Posterior cingulate gyrus (tissue), 11 donors: ENCODE data around the gene HPN.
"Not testable (repeated sequence)": the region's sequence is repeated elsewhere in the genome, so short reads cannot be mapped to it uniquely, and the experiment has no call there.

Experiments
- DNase-seq, 10 donors: peaks; one replicate each; pipeline versions ENCODE4 v3.0.0 to v3.0.0-alpha.2; 2020 to 2021; ENCODE audit warnings: mixed read lengths in 3 of 10
- intact Hi-C: fragments of 100-400 bp; cut with DNase I; formaldehyde crosslinking; loops from one replicate; pipeline ENCODE4 v1.15.1; 2023

HPN gene

DNA sequence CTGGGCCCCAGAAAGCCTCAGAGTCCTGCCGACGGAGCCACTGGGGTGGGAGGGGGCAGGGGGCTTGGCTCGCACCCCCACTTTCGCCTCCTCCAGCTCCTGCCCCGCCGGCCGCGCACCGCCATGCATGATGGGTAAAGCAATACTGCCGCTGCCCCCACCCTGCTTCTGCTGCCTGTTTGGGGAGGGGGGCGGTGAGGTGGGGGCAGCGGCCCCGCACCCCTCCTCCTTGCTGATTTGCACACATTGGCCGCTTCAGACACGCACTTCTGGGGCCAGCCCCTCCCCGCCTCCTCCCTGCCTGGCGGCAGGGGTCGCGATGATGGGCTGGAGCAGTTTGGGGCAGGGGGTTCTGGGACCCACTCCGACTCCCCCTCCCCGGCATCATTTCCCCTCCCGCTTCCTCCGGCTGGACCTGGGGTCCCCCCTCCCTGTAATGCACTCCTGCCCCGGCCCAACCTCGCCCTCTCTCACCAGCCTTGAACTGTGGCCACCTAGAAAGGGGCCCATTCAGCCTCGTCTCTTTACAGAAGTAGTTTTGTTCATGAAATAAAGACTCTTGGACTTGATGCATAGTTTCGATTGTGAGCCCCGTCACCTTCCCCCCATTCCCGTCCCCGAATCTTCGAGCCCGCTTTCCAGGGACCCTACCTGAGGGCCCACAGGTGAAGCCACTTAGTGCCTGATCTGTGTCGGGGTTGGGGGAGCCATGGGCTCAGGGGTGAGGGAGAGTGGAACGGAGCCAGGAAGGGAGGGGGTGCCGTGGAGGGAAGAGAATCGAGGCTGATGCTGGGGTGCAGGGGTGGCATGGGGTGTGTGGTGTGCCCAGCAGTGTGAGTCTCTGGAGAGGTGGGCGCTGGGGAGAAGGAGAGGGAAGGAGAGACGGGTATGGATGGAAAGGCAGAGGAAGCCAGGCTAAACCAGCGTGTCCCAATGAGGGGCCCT is 1.4 kb upstream of the HPN start:
- no peak for DNase-seq
- intact Hi-C loops = loop anchor here (5.0 to 10.0 kb wide), 2 partner anchors 55 to 97 kb away; partner anchors contain the start of genes FXYD1 and LGI4

DNA sequence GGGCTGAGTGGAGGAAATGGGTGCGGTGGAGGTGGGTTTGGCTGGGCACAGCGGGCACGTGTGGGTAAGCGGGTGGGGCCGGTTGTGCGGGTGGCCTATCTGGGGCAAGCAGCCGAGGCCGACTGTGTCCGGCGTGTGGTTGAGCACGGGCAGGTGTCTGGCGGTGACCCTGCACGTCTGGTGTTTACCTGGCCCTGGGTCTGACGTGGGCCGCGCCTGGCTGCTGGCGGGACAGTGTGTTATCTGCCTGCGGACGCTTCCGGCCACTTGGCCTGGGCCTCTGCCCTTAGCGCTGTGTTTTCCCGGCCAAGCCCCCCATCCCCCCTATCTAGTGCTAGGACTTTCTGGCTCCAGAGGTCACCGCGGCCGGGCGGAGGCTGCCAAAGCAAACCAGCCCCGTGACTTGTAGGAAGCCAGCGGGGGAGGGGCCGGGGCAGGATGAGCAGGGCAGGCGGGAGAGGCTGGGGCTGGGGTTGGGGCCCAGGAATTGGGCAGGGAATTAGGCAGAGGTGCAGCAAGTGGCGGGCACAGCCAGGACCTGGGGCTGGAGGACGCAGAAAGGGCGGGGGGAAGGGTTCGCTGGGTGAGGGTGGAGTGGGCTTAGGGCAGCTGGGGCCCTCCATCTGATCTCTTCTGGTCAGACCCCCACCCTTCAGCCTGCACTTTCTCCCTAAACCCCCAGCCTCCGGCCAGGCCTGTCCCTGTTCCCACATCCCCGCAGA is 534 bp upstream of the HPN start:
- intact Hi-C loops = loop anchor here (5.0 to 10.0 kb wide), 2 partner anchors 54 to 96 kb away; partner anchors contain the start of genes FXYD1 and LGI4
- peak; percentile 56 to 95 (median 76) for DNase-seq

DNA sequence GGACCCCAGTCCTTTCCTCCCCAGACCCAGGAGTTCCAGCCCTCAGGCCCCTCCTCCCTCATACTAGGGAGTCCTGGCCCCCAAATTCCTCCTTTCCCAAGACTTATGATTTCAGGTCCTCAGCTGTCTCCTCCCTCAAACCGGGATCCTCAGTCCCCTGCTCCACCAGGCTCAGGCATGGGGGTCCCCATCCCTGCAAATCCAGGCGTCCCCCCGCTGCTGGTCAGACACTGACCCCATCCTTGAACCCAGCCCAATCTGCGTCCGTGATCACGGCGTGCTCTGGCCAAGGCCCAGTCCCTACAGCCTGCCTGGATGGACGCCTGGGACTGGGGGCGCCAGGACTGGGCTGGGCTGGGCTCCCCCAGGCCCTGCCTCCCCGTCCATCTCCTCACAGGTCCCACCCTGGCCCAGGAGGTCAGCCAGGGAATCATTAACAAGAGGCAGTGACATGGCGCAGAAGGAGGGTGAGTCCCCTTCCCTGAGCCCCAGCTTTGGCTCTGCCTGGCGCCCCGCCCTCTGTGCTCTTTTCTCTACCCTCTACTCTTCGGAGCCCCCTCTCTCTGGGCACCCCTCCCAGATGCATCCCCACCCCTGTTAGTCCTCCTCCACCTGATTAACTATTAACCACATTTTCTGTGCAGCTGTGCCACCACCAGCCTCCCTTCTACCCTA is 672 bp downstream of the HPN start:
- DNase-seq = no peak
- intact Hi-C loops = loop anchor here (5.0 to 10.0 kb wide), 2 partner anchors 53 to 95 kb away; partner anchors contain the start of genes FXYD1 and LGI4

DNA sequence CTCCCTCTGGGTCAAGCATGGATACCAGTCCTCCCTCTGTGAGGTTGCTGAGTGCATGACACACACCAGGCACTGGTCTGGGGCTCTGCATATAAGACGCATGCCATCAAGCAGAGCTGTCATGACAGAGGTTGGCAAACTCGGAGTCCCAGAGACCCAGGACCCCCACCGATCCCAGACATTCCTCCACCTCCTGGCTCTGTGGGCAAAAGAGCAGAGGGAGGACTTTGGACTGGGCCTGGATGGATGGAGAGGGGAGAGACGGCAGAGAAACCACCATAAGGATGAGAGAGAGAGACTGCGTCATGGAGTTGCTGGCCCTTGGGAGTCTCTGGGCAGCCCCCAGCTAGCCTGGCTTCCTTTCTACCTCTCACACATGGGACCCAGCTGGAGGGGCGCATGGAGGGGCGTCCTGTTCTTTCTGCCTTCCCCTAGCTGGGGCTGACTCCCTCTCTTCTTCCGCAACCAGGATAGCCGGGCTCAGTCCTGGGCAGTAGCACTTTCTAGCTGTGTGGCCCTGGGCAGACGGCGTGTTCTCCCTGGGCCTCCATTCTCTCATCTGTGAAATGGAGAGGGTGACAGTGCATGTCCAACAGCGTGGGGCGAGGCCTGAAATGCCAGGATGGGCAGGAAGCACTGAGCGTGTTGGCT is 1.6 kb downstream of the HPN start:
- intact Hi-C loops = loop anchor here (5.0 to 10.0 kb wide), 2 partner anchors 52 to 94 kb away; partner anchors contain the start of genes FXYD1 and LGI4
- DNase-seq = no peak

DNA sequence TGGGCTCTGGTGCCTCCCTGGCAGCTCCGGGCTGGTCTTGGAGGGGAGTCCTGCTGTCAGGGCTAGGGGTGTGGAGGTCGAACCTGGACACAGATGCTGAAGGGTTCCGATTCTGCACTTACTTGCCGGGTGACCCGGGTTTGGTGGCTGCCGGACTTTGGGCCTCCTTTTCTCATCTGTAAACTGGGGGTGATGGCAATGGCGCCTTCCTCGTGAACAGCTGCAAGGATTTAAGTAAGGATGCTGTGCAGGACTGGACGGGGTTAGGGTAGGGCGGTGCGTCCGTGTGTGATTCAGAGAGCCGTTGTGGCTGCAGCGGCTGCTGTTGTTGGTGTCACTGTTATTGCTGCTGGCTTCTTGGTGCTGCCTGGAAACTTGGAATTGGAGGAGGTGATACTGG is 2.4 kb downstream of the HPN start:
- peak in 1 of 10 donors; percentile 73 for DNase-seq
- intact Hi-C loops = loop anchor here (5.0 to 10.0 kb wide), 2 partner anchors 51 to 93 kb away; partner anchors contain the start of genes FXYD1 and LGI4

DNA sequence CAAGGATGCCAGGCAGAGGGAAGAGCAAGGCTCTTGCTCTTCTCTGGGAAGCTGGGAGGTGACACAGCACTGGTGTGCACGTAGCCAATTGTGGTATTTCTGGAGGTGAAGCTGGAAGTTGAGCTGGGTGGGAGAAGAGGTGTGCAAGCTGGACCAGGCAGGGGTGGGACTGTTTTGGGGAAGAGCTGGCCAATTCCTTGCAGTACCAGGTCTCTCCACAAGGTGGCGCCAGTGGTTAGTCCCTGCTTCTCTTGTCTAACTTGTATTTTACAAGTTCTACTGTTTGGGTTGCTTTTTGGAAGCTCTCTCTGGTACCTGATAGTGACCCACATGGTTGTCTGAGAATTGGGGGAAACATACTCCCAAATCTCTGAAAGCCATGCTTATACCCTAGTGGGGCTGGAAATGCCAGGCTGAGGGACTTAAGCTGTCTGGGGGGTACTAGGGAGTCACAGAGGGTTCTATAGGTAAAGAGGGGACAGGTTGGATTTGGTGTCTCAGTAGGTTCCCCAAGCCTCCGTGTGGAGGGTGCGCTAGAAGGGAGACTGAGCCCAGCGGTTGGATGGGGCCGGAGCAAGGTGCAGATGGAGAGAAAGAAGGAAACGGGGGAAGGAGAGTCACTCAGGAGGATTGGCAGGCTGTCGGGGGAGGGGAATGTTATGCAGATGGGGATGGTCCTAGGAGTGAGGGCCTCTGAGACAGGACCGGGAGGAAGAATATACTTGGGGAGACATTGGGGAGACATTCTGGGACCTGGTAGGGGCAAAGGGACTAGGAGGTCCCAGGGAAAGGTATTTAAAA is 3.0 kb downstream of the HPN start:
- intact Hi-C loops = loop anchor here (5.0 to 10.0 kb wide), 2 partner anchors 50 to 93 kb away; partner anchors contain the start of genes FXYD1 and LGI4
- peak; percentile 66 to 96 (median 88) for DNase-seq

GRCh38 chr19:35045667-35046300 is 4.3 kb downstream of the HPN start:
- DNase-seq = peak in 5 of 10 donors; percentile 47 to 92 (median 58)
- intact Hi-C loops = loop anchor here (10.0 kb wide), 1 partner anchor 49 kb away; no protein-coding TSS in a partner anchor

GRCh38 chr19:35046461-35046860 is 4.9 kb downstream of the HPN start:
- intact Hi-C loops = loop anchor here (10.0 kb wide), 1 partner anchor 48 kb away; no protein-coding TSS in a partner anchor
- DNase-seq = peak in 3 of 10 donors; percentile 12 to 71 (median 62)

DNA sequence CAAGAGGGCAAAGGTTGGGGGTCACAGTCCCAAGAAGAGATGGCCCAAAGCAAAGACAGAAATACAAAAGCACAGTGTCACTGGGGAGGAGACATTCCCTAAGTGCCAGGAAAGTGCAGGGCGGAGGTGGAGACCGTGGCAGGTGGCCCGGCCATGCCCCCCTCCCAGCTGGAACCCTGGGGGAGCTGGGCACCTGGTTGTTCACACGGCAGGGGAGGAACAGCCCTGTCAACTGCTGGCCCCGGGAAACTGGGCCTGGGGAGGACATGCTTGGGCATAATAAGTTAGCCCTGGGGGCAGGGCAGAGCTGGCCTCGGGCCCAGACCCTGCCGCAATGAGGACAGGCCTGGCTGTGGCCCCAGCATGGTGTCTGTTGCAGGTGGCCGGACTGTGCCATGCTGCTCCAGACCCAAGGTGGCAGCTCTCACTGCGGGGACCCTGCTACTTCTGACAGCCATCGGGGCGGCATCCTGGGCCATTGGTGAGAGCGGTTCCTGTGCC is 7.4 kb downstream of the HPN start:
- intact Hi-C loops = loop anchor here (10.0 kb wide), 1 partner anchor 46 kb away; no protein-coding TSS in a partner anchor
- DNase-seq = peak; percentile 68 to 97 (median 80)

- DNase-seq = no peak
- intact Hi-C loops = loop anchor here (10.0 kb wide), 1 partner anchor 45 kb away; no protein-coding TSS in a partner anchor
Observed at GRCh38 chr19:35049456-35049855, 7.9 kb downstream of the HPN start.

GRCh38 chr19:35050662-35051061 is 9.1 kb downstream of the HPN start:
- DNase-seq, intact Hi-C loops: not testable (repeated sequence)

- DNase-seq = peak in 1 of 10 donors; percentile 17
- intact Hi-C loops = not testable (repeated sequence)
Observed at GRCh38 chr19:35051268-35051667, 9.7 kb downstream of the HPN start.

DNA sequence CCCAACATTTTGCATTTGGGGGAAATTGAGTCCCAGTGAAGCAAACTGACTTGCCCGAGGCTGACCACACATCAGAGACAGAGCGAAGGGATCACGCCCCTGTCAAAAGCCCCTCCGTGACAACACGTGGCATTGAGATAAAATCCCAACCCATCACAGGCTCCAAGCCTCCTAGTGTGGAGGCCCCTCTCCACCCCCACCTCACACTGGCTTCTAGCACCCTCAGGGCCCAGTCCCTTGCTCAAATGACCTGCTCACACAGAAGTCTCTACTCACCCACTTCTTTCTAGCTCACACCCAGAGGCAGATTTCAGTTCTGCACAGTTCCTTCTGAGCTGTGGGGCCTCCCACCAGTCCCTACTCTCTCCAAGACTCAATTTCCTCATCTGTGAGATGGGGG is 10.3 kb downstream of the HPN start:
- intact Hi-C loops = no loop called here
- peak in 3 of 10 donors; percentile 18 to 48 (median 25) for DNase-seq

DNA sequence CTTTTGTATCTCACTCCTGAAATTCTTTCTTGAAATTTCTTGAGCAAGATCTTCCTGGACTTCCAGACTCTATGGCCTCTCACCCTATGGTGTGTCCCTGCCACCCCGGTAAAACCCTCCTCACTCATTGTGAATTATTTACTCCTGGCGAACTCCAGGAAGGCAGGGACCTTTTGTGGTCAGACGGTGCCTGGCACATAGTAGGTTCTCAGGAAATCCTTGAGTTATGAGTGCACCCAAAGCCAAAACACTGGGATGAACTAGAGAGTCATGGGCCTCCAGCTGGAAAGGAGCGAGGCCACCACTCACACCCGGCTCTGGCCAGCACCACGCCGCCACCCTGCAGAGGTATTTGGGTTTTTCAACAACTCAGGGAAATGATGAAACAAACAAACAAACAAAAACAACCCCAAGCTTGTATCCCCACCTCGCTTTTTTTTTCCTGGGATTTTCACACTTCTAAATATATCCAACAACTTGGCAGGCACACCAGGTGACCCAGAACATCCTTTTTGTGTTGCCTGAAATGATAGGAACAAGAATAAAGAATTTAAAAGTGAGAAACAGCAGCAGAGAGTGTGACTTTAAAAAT is 11.2 kb downstream of the HPN start:
- peak in 3 of 10 donors; percentile 46 to 62 (median 60) for DNase-seq
- intact Hi-C loops = no loop called here

DNA sequence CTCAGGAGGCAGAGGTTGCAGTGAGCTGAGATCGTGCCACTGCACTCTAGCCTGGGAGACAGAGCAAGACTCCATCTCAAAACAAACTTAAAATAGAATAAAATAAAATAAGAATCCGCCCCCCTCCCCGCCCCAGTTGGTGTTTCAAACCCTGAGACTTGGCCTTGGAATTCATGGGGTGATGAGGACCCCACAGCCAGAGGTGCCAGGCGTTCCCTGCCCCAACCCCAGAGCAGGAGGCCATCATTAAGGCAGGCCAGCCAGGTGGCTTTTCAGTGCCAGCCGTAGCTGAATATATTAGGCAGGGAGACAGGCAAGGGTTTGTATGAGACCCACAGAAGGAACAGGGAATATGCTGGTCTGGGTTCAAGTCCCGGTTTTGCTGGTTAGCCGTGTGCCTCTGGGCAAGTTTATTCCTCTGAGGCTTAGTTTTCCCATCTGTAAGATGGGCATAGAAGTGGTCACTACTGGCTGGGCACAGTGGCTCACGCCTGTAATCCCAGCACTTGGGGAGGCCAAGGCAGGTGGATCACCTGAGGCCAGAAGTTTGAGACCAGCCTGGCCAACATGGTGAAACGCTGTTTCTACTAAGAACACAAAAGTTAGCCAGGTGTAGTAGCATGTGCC is 12.3 kb downstream of the HPN start:
- intact Hi-C loops = no loop called here
- DNase-seq = peak in 3 of 10 donors; percentile 12 to 55 (median 18)

GRCh38 chr19:35054626-35055025 is 13.1 kb downstream of the HPN start:
- intact Hi-C loops = no loop called here
- peak in 3 of 10 donors; percentile 42 to 50 (median 43) for DNase-seq

- DNase-seq = peak in 3 of 10 donors; percentile 43 to 80 (median 49)
- intact Hi-C loops = no loop called here
Observed at GRCh38 chr19:35055715-35056179, 14.2 kb downstream of the HPN start.
